T-helper 2 cell (primary cell): ENCODE data around the gene LAMA2.
"Not testable (repeated sequence)": the region's sequence is repeated elsewhere in the genome, so short reads cannot be mapped to it uniquely, and the experiment has no call there.

ENCODE experiments used
- DNase-seq, 5 experiments: peaks; one replicate each; pipeline versions ENCODE4 v3.0.0 to v3.0.0-alpha.2; 2012 to 2022

Gene LAMA2

DNA sequence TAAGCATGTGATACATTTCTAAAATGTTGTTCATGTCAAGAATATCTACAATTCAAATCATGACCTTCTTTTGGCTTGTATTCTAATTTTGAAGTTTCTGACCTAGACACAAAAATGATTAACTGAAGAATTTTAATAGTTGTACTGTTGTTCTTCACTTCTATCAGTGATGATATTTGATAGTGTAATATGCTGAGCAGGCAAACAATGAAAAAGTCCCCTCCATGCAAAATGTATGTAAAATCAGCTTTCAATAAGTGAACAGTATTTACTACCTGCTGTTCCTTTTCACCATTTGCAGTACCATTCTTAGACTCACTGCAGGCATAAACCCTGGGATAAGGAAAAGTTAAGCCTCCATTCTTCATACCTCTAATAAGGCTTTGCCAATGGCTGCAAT, 201.5 kb downstream of the LAMA2 start:
- no peak for DNase-seq

DNA sequence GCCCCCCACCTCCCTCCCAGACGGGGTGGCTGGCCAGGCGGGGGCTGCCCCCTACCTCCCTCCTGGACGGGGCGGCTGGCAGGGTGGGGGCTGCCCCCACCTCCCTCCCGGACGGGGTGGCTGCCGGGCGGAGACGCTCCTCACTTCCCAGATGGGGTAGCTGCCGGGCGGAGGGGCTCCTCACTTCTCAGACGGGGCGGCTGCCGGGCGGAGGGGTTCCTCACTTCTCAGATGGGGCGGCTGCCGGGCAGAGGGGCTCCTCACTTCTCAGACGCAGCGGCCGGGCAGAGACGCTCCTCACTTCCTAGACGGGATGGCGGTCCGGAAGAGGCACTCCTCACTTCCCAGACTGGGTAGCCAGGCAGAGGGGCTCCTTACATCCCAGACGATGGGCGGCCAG, 205.5 kb downstream of the LAMA2 start:
- DNase-seq = not testable (repeated sequence)

DNA sequence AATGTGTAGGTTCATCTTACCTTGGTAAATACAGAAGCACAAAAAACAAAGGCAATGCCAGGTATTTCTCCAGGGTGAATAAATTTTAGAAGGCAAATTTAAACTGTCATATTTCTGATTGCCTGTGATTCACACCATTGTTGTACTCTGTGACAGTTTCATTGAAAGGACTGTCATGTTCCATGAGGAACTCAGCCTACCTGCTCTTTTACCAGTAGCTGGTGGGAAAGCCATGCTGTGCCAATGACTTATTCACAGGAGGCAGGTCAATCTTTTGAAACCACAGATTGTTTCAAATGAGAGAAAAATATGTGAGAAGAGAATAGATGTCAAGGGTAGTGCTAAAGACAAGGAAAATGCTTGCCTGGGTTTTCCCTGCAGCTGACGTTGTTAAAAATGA, 206.4 kb downstream of the LAMA2 start:
- DNase-seq = no peak

DNA sequence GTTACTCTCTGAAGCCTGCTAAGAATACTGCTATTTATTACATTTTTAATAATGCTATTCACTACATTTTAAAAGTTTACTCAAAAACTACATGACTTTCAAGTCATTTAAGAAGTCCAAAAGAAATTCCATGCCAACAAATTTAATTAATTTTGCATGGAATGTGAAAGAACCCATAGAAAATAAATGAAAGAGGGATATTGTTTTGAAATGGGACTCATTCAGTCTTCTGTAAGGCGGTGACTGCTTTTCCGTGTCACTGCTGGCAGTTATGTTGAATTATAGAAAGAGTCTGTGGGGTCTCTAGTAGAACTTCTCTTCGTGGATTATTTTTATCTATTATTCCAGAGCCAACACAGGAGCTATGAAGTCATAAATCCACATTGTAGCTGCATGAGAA, 211.2 kb downstream of the LAMA2 start:
- no peak for DNase-seq

DNA sequence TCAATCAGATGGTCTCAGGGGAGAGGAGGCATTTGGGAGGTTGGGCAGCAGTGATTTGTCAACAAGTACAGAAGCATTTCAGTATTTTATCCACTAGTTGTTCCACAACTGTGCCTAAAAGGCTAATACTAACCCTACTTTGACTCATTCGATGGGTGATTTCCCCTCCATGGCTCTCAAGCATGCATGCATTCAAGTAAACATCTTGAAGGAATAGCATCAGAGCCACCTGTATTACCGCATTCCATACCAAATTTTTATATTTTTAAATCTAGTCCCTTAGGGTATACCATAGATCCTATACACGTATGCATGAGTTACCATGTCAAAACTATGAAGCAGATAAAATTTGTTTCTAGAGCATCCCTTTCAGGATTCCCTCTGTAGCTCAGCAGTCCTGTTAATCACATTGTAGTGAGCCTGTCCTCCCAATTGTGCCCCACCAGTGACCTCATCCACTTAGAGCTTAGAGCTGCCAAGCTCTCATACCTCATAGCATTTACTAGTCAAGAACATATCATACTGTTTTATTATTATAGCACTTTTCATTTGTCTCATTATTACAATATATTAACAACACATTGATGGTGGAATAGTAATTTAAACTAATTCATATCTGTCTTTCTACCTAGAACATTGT, 213.8 kb downstream of the LAMA2 start:
- no peak for DNase-seq

DNA sequence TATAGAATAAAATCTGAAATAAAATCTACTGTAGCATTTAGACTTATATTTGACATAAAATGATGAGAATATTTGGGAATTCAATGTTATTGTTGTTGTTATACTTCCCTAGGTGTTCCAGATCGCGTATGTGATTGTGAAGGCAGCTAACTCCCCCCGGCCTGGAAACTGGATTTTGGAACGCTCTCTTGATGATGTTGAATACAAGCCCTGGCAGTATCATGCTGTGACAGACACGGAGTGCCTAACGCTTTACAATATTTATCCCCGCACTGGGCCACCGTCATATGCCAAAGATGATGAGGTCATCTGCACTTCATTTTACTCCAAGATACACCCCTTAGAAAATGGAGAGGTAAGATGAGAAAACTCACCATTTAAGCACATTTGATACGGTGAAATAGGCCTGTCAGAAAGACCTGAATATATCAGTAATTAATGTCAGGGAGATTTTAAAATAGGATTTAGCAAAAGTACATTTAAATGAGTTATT, 215.2 kb downstream of the LAMA2 start:
- DNase-seq = no peak

DNA sequence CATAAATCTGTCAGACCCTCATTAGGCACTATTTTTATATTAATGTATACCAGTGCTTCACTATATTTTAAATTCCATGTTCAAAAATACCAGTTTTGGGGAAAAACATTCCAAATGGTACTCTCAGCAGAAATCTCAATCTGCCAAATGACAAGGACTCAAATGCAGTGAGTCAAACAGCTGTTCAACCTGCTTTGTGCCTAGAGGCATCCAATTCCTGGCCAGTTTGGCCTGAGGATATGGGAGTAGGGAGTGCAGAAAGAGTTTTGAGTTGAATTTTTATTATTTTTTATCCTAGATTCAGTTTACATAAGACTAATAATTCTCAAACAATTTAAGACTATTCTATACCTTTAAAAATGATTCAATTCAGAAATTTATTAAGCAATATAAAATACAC, 216.8 kb downstream of the LAMA2 start:
- DNase-seq = no peak

DNA sequence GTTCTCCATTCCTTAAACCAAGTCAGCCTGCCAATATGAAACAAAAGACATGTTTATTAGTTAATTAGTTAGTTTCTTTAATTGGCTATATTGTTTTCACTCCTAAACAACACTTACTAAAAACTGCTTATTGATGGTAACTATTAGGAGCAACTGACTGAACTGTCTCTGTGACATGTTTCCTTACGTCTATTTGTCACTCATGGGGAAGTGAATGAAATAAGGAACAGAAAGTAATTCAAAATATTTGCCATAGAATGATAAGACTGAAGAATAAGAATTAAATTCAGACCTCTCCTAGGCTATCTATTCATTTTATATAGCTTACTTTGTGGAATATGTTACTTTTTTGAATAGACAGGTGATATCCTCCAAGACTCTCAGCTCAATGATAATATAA, 217.2 kb downstream of the LAMA2 start:
- DNase-seq = no peak

DNA sequence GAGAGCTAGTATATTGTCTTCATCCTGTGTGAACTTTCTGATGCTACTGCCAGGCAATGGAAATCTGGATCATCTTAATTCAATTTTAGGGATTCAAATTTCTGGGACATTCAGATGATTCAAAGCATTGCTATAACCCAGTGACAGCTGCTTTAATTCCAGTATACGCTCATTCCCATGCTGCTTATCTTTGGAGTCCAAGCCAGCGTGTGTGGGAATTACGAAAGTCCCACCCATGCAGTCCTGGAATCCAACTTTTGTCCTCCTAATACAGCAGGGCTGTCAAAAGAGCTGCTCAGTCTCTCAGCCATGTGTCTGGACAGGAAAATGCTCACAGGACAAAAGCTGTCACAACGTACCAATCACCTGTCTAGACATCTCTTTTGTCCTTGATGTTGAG, 219.8 kb downstream of the LAMA2 start:
- DNase-seq = no peak

DNA sequence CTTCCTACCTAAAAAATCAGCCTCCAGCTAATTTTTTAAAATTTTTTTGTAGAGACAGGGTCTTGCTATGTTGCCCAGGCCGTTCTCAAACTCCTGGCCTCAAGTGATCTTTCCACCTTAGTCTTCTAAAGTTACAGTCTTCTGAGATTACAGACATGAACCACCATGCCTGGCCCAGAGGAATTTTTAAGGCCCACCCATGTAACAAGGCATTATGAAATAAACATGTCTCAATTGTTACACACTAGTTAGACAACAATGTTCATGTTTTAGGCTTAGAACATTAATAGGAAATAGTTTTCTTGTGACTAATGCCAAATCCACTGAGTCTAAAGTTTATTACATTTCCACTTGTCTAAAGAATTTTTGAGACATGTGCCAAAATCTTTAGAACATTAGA, 221.2 kb downstream of the LAMA2 start:
- no peak for DNase-seq

DNA sequence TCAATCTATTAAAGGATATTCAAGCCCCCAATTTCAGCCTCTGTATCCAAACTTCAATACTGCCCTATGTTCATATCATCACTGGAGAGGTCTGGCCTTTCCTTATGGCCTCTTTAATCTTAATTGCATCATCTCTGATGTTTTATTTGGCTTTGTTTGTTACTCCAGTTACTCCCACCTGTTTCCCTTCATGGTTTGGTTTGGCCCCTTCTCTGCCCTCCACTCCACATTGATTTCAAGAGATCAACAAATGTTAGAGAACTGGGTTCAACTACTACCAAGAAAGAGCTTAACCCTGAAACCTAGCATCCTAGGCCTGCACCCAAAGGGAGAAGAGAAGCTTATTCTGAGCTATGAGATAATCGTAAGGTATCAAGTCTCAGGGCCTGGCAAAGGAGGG, 221.6 kb downstream of the LAMA2 start:
- no peak for DNase-seq

DNA sequence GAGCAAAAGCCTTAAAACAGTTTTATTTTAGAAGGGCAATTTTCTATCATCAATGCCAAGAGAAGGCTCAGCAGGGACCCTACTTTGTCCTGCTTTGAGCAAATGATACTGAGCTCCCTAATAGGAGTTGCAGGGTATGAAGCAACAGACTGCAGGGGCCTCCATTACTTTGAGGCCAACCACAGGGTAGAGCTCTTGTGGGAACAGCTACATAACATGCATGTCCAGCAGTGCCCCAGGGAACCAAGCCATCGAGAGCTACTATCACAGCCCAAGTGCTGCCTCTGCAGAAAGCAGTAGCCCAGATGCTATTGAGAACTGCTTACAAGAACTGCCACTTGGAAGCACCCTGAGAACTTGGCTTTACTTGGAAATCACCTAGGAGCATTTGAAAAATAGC, 222.1 kb downstream of the LAMA2 start:
- no peak for DNase-seq

DNA sequence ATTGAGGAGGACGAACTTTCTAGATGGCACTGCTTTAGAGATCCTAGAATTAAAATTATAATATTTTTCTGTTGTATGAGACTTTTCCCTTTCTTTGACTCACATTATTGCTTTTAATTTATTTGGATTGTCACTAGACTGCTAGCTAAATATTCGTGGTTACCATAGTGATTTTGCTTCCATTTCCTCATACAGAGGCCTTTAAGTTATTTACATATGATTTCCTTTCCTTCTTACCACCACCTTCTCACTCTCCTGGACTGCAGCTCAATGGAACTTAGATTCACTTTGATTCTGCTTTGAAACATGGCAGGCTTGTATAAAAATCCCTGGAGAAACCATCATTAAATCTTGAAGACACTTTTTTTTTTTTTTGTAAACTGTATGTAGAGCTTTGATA, 222.9 kb downstream of the LAMA2 start:
- DNase-seq = no peak

DNA sequence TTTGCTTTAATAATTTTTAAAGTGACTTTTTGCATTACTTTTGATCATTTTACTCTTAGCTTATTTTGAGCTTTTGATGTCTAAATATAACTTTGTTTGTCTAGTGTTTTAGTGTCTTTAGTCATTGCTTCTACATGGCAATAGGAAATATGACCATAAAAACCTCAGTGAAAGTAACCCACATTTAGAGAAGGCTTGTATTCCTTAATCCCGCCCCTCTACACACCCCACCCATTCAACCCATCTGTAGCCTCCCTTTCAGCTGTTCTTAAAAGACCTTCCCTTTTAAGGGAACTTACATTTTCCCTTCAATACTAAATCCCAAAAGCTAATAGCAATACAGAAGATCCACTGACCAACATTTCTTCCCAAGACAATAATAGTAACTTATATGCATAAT, 225.4 kb downstream of the LAMA2 start:
- DNase-seq = no peak

DNA sequence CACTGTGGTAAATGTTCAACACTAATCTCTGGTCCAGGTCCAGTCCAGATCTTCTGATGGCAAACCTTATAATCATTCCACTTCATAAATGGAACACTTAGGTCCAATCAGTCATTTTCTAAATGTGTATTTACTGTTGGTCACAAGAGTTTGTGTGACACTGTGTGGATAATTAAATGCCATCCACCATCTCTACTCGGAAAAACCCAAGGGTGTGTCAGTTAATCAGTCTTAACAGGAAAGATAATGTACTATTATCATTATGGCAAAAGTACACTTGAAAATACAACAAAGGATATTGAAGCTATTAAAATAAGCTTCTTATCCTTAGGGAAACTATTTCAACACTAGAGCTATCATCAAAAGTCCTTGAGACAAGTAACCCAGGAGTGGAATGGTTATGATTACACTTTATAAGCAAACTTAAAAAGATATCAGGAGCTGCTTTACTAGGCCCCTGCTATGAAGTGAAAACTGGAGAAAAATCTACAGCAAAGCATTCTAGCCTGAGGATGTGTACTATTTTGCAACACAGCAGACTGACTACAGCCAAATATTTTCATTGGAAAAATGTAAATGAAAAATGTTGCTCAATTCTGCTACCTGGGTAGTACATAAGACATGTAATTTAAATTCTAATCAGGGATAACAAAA, 227.9 kb downstream of the LAMA2 start:
- DNase-seq = no peak

DNA sequence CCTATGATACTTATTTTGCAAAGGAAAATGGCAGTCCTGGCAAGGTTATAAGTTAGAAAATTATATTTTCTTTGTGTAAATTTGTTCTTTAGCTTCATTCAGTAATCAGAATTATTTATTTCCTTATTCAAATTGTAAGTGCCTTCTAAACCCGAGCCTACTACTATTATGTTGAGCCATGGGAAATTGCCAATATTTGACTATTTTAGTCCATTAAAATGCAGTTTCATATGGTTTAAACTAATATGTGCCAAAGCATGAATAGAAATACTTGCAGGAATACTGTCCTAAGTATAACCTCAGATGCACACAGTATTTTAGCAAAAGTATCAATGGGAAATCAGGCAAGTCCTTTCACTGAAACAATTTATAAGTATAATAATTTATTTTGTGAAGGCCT, 228.4 kb downstream of the LAMA2 start:
- DNase-seq = no peak

DNA sequence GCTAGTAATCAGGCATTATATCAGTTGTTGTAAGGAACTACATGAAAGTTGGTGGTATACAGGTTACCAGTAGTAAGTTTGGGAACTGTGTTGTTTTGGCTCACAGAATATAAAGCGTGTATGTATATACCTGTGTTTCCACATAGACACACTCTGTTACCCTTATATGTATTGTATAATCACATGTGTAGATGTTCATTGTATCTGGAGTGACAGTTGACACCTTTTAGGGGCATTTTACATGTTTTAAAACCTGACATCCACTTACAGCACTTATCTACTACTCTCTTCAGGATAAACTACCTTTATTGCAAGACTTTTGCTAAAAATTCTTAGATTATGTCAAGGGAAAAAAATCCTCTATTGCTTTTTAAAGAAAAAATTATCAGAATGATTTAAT, 228.9 kb downstream of the LAMA2 start:
- no peak for DNase-seq

DNA sequence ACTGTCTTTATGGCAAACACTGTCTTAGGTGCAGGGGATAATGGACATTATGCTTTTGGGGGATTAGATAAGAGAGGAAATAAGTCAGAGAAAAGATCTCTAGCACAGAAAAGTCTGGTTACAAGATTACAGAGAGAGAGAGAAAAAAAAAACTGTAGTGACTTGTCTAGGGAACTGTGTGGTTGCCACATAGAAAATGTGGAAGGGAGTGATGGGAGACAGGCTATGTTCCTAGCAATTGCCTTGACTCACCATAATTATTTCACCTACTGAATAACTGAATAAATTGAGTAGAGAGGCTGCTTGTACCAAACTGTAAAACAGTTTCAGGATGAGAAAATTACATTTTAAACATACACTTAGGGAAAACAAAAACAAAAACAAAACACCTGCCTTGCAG, 229.7 kb downstream of the LAMA2 start:
- no peak for DNase-seq

DNA sequence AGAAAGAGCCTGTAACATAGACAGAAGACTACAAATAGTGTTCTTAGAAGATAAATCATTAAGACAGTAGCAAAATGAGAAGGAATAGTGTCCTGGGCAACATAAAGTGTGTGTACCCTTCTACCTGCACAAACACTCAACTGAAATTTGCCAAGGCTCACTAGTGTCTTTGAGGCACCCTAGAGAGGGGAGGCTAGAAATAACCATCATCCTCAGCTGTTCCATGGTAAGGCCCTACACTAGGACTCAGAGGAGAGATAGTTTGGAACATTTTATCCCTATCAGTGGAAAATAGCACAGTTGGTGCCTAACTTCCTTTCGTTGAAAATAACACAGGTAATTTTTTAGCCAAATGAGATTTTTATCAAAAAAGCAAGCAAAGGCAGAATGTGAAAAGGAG, 230.7 kb downstream of the LAMA2 start:
- no peak for DNase-seq

DNA sequence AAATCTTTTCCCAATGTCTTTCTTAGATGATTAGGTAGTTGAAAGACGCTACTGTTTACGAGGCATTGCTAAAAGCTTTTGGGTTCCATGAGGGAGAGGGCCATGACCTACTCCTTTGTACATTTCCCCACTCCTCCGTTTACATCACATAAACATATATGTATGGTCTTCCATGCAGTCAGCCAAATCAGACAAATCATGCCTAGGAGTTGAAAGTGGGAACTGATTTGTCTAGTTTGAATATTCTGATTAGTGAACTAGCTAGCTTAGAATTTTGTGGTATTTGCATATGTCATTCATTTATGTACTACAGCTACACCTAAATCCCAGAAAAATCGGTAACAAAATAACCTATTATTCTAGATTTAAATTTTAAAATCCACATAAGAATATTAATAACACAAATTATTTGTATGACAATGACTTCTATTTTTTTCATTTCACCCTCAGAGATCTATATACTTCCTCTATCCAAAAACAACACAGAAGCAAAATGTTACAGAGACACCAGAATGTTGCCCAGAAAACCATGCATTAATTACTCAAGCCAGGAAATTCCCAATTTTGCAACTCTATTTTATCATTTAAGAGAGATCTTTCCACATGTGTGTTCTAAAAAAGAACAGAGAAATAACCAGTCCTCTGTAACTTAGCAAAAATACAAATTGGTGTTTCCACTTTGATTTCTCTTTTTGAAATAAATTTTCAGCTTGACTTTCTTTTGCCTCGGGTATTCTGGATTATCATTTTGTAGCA, 231.9 kb downstream of the LAMA2 start:
- DNase-seq = no peak

DNA sequence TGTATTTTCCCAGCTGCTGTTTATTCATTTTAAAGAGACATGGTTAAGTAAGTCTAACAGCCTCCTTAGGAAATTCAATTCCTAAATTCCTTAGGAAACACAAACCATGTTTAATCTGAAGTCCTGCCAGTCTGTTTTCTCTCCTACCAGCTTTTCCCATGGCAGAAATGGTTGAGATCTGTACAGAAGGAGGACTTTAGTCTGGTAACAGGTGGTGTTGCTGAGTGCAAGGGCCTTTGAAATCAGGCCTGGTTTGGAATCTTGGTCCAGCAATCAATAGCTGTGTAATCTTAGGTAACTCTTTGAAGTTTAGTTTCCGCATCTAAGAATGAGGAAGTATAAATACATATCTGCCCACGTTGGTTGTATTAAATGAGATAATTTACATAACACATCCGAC, 232.5 kb downstream of the LAMA2 start:
- no peak for DNase-seq

DNA sequence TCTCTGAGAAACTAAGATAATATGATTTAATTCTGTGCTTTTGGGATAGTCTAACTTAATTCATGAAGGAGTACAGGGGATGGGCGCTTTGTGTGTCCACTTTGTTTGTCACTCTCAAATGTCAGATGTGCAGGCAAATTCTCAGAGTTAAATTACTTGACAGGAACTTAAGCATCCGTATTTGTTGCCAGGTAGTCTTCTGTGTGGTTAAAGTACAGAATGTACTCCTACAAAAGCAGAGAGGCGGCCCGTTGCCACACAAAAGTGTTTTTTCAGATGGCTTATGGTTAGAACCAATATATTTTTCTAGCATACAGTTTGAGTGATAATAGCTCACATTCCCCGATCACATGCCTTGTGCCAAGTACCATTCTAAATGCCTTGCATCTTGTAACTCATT, 234.4 kb downstream of the LAMA2 start:
- no peak for DNase-seq

DNA sequence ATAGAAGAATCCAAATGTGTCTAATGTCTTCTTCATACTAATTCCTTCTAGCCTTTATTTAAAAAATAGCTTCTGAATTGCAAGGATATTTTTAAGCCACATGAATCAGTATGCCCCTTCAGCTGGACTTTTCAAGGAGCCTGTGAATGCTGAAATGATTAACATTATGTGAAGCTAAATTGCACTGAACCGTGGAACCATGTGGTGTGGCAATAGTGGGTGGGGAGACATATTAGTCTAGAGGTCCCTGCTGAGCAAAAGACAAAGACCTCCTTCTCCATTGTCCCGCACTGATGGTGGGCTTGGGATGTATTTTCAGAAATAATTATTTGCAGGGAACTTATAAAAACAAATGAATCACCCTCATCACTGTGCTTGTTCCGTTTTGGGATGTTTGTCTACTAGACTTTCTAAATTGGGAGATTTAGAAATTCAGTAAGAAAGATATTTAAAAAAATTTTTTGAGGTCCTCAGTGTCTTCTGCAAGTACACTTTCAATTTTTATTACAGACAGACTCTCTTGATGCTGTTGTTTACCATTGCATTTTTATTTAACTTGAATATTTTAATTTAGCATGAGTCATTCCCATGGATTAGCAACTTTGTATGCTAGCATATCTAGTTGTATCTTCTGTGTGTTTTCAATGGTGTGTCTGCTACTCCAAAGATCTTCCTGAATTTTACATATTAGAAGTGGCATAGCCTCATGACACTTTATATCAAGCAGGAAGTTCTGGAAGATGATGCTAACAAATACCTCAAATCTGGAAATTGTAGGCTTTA, 238.1 kb downstream of the LAMA2 start:
- no peak for DNase-seq
